GM12874 (cell line): ENCODE data around the gene BCL2.

Source experiments
- TF ChIP-seq, protein P1 (sequence below): IDR thresholded peaks from 2 replicates; pipeline ENCODE4 v1.5.1; 2011; ENCODE audit warnings: low read depth, mild to moderate bottlenecking, control low read depth, low read length, moderate library complexity; ENCODE audit not compliant: insufficient read depth

The BCL2 gene

DNA sequence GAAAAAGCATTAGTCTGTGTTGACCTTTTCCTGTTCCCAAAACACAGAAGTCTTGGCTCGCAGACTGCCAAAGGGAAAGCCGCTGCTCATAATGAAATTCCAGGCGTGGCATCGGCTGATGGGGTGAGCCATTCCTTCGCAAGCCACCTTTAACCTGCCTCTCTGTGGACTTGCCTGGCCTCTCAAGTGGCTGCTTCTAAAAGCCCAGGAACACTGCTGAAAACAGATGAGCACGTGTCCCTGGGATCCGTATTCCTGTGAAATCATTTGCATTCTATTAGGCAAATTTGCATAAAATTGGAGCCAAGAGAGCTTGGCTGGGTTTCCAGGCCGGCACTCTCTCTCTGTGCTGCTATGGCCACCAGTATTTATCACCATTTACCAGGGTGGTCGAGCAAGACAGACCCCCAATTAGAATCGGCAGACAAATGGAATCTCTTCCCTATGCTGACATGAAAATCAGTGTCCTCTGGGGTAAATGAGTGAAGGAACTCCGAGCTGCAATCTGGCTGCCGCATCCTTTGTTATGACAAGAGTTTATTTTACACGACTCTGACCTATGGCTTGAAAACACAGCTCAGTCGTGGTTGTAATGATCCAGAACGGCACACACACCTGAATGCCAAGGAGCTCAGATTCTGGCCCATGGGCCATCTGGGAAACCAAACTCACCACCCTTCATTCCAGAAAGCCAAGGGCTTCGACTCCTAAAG is 21.7 kb downstream of the BCL2 start:
- TF ChIP-seq, protein P1, sequence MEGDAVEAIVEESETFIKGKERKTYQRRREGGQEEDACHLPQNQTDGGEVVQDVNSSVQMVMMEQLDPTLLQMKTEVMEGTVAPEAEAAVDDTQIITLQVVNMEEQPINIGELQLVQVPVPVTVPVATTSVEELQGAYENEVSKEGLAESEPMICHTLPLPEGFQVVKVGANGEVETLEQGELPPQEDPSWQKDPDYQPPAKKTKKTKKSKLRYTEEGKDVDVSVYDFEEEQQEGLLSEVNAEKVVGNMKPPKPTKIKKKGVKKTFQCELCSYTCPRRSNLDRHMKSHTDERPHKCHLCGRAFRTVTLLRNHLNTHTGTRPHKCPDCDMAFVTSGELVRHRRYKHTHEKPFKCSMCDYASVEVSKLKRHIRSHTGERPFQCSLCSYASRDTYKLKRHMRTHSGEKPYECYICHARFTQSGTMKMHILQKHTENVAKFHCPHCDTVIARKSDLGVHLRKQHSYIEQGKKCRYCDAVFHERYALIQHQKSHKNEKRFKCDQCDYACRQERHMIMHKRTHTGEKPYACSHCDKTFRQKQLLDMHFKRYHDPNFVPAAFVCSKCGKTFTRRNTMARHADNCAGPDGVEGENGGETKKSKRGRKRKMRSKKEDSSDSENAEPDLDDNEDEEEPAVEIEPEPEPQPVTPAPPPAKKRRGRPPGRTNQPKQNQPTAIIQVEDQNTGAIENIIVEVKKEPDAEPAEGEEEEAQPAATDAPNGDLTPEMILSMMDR: no peak

DNA sequence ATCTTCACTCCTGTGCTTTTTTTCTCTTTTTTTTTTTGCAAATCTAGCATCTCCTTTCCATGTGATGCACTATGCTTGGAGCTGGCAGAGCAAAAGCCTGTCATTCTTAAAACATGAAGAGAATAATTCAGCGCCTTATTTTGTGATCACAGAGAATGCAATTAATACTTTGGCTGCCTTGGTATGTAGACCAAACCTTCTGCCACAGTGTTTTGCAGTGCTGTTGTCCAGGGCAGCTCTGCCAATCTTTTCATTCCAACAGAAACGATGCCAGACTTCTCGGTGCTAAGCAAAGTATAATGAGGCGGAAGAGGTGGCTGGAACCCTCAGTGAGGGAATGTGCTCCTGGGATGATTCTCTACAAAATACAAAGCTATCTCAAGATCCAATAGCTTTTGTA is 25.6 kb downstream of the BCL2 start:
- TF ChIP-seq, protein P1: no peak

DNA sequence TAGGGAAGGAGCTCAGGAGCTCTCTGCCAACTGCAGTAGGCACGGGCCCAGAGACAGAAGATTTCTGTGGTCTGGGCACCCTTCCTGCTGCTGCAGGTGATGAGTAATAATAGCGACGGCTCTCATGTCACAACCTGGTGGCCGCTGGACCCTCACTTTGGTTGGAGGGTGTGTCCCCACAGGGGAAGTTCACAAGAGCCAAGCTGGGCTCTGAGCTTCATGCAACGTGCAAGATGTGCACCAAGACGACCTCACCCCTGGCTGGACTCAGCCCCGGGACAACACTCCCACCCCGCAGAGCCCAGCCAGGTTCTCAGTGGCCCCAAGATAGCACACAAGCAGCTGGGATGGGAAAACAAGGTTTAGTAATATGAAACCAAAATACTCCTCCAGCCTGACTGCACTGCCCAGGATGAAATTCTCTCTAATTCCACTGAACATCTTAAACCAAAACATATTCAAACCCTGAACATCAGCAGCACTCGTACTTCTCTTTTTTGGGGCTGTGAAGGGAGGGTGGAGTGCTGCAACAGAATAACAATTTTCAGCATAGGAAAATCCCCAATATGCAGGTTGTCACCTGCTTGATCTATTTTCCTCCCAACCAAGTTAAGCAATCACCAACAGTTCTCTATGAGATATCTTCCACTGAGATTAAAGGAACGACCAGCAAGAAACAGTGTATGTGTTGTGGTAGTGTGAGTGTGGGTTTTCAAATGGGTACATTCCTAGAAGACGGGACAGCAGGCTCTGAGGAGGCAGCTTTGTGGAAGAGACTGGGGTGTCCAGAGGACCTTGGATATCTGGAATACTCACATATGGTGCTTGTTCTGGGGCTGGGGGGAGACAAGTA is 26.5 kb downstream of the BCL2 start:
- TF ChIP-seq, protein P1: no peak

DNA sequence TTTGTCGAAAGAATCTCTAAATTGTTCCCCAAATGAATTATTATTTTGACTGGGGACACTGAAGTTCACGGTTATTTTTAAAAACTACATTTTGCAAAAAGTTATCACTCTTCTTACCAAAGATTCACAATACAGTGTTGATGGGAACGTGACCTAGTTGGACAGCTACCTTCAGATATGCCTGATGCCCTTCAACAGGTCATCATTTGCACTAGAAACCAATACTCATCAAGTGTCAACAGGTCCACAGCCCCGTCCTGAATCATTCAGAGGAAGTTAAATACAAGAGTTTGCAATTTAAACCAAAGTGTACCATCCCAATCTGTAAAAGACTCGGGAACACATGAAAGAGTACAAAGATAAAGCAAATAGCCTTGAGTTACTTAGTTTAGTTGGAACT is 28.3 kb downstream of the BCL2 start:
- TF ChIP-seq, protein P1: no peak

DNA sequence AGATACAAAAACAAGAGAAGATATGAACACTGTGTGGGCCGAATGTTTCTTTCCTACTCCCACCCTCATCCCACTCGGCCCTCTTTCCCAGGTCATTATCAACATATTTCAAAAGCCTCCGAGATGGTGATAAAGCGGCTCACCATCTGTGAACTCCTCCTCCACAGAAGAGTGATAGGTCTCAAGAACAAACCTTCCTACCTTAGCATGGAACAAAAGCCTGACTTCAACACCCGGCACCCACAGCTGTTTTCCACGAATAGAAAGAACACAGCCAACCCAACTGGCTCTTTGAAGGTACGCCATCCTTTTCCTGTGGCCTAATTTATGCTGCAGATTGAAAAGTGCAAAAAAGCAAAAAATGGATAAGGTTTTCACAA is 28.8 kb downstream of the BCL2 start:
- TF ChIP-seq, protein P1: no peak

DNA sequence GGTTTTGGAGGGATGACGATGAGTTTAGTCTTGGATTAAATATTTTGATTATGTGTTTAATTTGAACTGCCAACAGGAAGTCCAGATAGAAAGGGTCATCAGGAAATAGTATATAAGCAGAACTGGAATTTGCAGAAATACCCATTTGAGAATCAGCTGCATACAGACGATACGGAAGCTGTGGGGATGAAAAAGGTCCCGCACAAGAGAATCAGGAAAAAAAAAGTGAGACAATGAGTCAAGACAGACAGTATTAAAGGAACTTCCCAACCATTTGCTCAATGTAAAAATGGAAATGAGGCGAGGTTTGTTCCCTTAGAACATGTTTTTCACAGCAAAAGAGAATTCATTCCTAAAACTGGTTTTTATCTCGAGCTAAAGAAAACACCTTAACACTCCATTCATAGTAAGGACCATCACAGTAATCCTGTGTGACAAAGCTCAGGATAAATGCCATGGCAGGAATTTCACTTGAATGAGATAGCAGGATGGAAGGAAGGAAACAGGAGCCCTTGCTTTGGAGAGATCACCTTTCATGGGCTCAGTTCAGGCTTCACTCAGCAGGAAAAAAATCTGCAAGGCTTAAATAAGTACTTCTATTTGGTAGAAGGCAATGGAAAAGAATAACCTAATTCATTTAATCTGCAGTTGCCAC is 29.3 kb downstream of the BCL2 start:
- TF ChIP-seq, protein P1: no peak

DNA sequence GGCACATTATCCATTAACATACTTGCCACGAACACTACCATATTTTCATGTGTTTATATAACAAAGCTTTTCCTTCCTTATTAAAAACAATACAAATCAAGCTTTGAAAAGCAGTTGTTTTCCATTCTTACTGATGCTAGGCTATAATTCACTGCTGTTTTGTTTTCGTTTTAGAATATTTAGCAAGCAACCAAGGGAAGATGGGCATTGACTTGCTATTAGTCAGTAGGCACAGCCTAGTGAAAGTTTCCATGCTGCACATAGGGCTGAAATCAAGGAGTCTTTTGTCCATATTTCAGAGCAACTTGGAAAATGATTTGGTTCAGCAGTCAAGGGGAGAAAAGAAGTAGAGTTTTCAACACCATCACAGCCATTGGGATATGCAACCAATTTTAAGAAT is 31.3 kb downstream of the BCL2 start:
- TF ChIP-seq, protein P1: no peak
